Heart right ventricle (tissue), 16 donors: ENCODE data around the gene DDX31. TPM values are rescaled to one million over a fixed set of nuclear protein-coding genes. Genes with fewer than 3 reads are reported as not detected.

Source experiments
- ATAC-seq, 8 donors: fragments of 200-7000 bp; cut with Tn5 transposase; one replicate each; pipeline ENCODE4 v1.9.1; 2020; ENCODE audit warnings: mild to moderate bottlenecking in 8 of 8, moderate library complexity in 8 of 8, moderate number of reproducible peaks in 1 of 8
- DNase-seq, 2 donors: peaks; one replicate each; pipeline ENCODE4 v3.0.0-alpha.2; 2020
- H3K27ac ChIP-seq, 10 donors: fragments of 200-600 bp; sonication (generic) in 2 of 10; one replicate each; pipeline versions ENCODE4 v1.5.0 to v1.8.0; 2020 to 2022; ENCODE audit warnings: mild to moderate bottlenecking in 3 of 10
- H3K27me3 ChIP-seq, 7 donors: fragments of 200-600 bp; one replicate each; pipeline ENCODE4 v1.8.0; 2021 to 2022; ENCODE audit warnings: mild to moderate bottlenecking in 2 of 7
- H3K36me3 ChIP-seq, 9 donors: fragments of 200-600 bp; sonication (generic) in 1 of 9; one replicate each; pipeline versions ENCODE4 v1.5.0 to v1.8.0; 2020 to 2022; ENCODE audit warnings: mild to moderate bottlenecking in 2 of 9
- H3K4me1 ChIP-seq, 9 donors: fragments of 200-600 bp; sonication (generic) in 1 of 9; one replicate each; pipeline versions ENCODE4 v1.5.0 to v1.8.0; 2020 to 2022; ENCODE audit warnings: mild to moderate bottlenecking in 4 of 9
- H3K4me3 ChIP-seq, 10 donors: fragments of 200-600 bp; sonication (generic) in 2 of 10; one replicate each; pipeline versions ENCODE4 v1.5.0 to v1.8.0; 2020 to 2022; ENCODE audit warnings: mild to moderate bottlenecking in 7 of 10, moderate library complexity in 2 of 10
- H3K9me3 ChIP-seq, 11 donors: fragments of 200-600 bp in 10 of 11; sonication (generic) in 2 of 11; one replicate each; pipeline versions ENCODE4 v1.5.0 to v1.8.0; 2013 to 2022; ENCODE audit warnings: mild to moderate bottlenecking in 2 of 11, control low read depth in 1 of 11, moderate library complexity in 1 of 11
- CTCF ChIP-seq, 9 donors: fragments of 200-600 bp; sonication (generic) in 2 of 9; IDR thresholded peaks; one replicate each; pipeline versions ENCODE4 v1.5.0 to v1.8.0; 2021 to 2022; ENCODE audit warnings: antibody characterized with exemption in 9 of 9, mild to moderate bottlenecking in 5 of 9, moderate library complexity in 1 of 9
- WGBS, 2 donors: extraction: QIAGEN DNeasy Blood & Tissue Kit; methylation state at CpG; one replicate each; pipeline ENCODE4 v1.1.7; 2013; ENCODE audit warnings: inconsistent platforms in 1 of 2; 5-methylcytosine and 5-hydroxymethylcytosine counted together
- intact Hi-C, 10 donors: fragments of 100-400 bp; cut with DNase I; formaldehyde crosslinking; loops; one replicate each; pipeline versions ENCODE4 v1.11.1 to v1.14.2; 2022
- polyA plus RNA-seq, 2 donors: library from polyadenylated mRNA; stranded (reverse); fragments of 200-250 nt; gene quantifications; one replicate each; pipeline ENCODE4 v1.2.3, GENCODE V29; 2013
- total RNA-seq, 10 donors: library from RNA; stranded (reverse); fragmentation: NEBNext Ultra II Directional in 3 of 10; extraction: Animal tissue kit (Norgen Biotek cat#: 25700) in 3 of 10; gene quantifications; one replicate each; pipeline versions ENCODE4 v1.2.1 to v1.2.4, GENCODE V29; 2021 to 2023
- donor health status: Arrhythmogenic right ventricular cardiomyopathy.
- donor health status: ischemic (EF 13 %, LVEDD 7.1; RV severe dilation, severe dysfunction).
- donor health status: healthy with polysubstance abuse.
- donor health status: DM: no; HTN: yes; CAD: no.
- donor health status: DM: no; HTN: no; CAD: no.
- donor health status: ischemic (EF 25% LVEDD 6.9; RV normal size, moderate dysfunction).
- donor health status: ischemic (EF 25% LVEDD 5.7; RV mildly dilated, moderate dysfunction).
- donor health status: healthy.
- donor health status: DM: yes; HTN: yes; CAD: no.
- donor health status: Ischemic cardiomyopathy.
- donor health status: ischemic (EF 35%, LVEDD 5.7; RV mildly dilated, moderate dysfunction).
- donor health status: nonischemic (EF 11% LVEDD 7.7; RV severe dilation, severe dysfunction).
- donor health status: DM: yes; HTN: yes; CAD: no.
- donor health status: PGD.
- donor health status: ischemic (EF 29% LVEDD 5.4; RV normal size, mild dysfunction).
- donor health status: nonischemic (EF 23%, LVEDD 6.1; RV moderate dilation, normal function).

The DDX31 gene
- total and polyA plus RNA-seq, 12 donors = 4.0 to 6.4 (median 5.0) TPM

DNA sequence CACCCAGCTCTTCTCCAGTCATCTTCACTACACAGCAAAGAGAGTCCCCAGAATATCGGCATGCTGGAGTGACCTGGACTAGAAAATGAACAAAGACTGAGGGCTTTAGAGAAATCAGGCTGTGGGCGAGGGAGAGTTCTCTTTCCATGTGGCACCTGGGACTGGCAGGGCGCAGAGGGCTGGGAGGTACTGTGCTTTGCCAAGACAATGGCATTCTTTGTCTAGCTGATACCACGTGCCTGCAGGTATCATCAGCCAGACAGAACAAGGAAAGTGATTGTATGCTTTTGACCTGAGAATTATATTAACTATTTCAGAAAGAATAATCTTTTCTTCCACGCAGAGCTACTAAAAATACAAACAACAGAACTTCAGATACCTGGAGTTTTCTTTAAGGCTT is 30.5 kb downstream of the DDX31 start:
- WGBS, 2 donors = 86 to 90% methylated on average over 5 of the region's 5 CpGs
- Histone ChIP-seq H3K27me3 (no peaks in the 10 kb centered on the region), H3K4me1 (no peaks in the 10 kb centered on the region), H3K27ac (no peak overlapping the region), H3K36me3 (peaks cover 0 to 91% (median 22%) of the 10 kb centered on the region in 9 donors), H3K4me3 (no peak overlapping the region), H3K9me3 (no peaks in the 10 kb centered on the region)
- intact Hi-C loops = no loop called here
- no peak for ATAC-seq
- no peak for DNase-seq
- TF ChIP-seq CTCF (IDR thresholded peaks at IDR 0.05) = no peak

DNA sequence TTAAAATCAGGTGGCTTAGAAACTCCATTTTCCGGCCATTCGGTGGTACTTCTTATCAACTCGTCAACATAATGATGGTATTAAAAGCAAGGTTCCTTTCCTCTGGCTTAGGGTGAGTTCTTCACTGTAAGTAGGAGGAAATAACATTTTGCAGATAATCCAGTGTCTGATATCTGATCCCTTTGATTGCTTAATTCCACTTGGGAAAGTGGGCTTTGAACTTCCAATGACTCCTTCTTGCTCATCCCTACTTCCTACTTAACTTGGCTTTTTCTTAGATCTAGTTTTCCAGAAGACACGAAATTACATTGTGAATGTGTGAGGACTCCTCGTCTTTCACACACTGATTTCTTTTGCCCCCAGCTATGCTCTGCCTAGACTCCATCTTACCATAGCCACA is 31.5 kb downstream of the DDX31 start:
- H3K4me1 ChIP-seq = no peaks in the 10 kb centered on the region
- TF ChIP-seq CTCF (IDR thresholded peaks at IDR 0.05) = no peak
- intact Hi-C loops = no loop called here
- 92% methylated on average over 5 of the region's 5 CpGs for WGBS, 2 donors
- ATAC-seq (no peak), DNase-seq (no peak)
- peaks cover 0 to 81% (median 22%) of the 10 kb centered on the region in 9 donors for H3K36me3 ChIP-seq
- H3K27ac ChIP-seq = no peak overlapping the region
- no peaks in the 10 kb centered on the region for H3K9me3 ChIP-seq
- H3K27me3 ChIP-seq = no peaks in the 10 kb centered on the region
- H3K4me3 ChIP-seq = no peak overlapping the region

- ATAC-seq (no peak), DNase-seq (no peak)
- intact Hi-C loops = no loop called here
- TF ChIP-seq CTCF (IDR thresholded peaks at IDR 0.05) = no peak
- Histone ChIP-seq H3K27me3 (no peaks in the 10 kb centered on the region), H3K4me1 (no peaks in the 10 kb centered on the region), H3K36me3 (peaks cover 0 to 77% (median 19%) of the 10 kb centered on the region in 9 donors), H3K4me3 (no peak overlapping the region), H3K27ac (no peak overlapping the region), H3K9me3 (no peaks in the 10 kb centered on the region)
- WGBS, 2 donors = 93 to 95% methylated on average over 12 of the region's 12 CpGs
These were observed 32.0 kb downstream of the DDX31 start for GRCh38 chr9:132637801-132638200.

DNA sequence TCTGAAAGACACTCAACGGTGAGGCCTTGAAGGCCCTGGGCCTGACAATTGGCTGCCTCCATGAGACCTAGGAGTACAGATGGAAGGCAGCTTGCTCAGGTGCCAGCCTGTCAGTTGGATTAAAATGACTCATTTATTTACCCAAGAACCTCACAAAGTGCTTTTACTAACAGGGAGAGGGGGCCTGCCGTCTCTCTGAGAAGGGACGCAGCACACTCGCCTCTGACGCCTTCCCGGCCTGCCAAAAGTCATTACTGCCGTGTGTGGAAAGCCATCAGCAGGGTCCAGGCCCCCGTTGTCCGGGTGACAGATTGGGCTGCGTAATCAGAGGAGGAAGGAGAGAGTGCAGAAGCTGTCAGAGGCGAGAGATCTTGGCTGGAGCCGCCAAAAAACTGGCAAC is 32.4 kb downstream of the DDX31 start:
- H3K4me1 ChIP-seq = no peaks in the 10 kb centered on the region
- intact Hi-C loops = no loop called here
- WGBS, 2 donors = 82 to 85% methylated on average over 12 of the region's 12 CpGs
- peaks cover 0 to 74% (median 19%) of the 10 kb centered on the region in 9 donors for H3K36me3 ChIP-seq
- H3K4me3 ChIP-seq = no peak overlapping the region
- no peak overlapping the region for H3K27ac ChIP-seq
- ATAC-seq (no peak), DNase-seq (no peak)
- TF ChIP-seq CTCF (IDR thresholded peaks at IDR 0.05) = no peak
- no peaks in the 10 kb centered on the region for H3K9me3 ChIP-seq
- no peaks in the 10 kb centered on the region for H3K27me3 ChIP-seq
